EL (cell line): ENCODE measurements around the gene OR2A42.
A peak's percentile ranks its signal among the peaks of the same experiment; 100 is the strongest.
"Not testable (repeated sequence)": the region's sequence is repeated elsewhere in the genome, so short reads cannot be mapped to it uniquely, and the experiment has no call there.

ENCODE experiments used
- DNase-seq: peaks from one replicate; pipeline ENCODE4 v3.0.0-alpha.2; 2016

The OR2A42 gene

DNA sequence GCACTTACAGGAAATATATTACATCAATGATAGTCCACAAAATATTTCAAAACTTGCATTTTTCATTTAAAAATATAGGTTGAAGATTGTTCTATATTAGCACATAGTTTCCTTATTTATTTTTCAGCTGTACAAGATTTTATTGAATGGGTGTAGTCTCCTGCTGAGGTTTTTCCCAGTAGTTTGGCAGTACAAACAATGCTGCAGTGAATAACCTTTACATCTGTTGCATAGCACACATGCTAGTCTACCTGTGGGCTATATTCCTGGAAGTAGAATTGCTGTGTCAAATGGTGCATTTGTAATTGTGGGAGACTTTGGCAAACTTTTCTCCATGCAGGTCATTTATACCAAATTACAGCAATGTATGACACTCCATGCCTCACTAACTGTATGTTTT lies 18.9 kb downstream of the OR2A42 start:
- not testable (repeated sequence) for DNase-seq

DNA sequence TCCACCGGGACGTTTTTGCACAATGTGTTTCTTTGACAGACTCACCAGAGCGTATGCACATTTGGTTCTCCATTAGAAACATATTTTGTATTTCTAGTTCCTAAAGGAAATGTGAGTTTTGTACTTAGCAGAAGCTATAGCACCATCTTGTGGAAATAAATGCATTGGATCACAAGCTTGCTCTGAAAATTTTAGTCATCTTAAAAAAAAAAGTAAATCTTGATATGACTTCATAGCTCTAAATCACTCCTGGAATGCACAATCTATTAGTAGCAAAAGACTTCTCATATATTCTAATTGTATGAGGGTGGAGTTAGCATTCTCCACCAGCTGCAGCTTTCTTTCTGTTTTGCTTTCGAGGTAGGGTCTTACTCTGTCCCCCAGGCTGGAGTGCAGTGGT lies 20.3 kb downstream of the OR2A42 start:
- DNase-seq, result not testable (repeated sequence)

DNA sequence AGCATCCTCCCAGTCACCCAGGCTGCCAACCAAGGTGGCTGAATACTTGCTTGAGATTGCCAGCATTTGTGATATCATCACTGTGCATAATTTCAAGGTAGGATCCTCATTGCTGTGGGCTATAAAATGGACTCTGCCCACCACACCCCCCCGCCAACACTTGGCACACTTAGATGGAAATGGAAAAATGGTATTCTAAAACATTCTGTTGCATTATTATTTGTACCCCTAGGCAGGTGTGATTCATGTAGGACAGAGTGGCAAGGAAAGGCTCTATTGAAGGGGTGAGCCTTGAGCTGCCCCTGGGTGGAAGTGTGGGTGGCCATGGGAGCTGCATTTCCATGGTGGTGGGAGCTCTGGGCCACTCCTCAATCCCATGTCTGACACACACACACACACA lies 20.8 kb downstream of the OR2A42 start:
- not testable (repeated sequence) for DNase-seq

DNA sequence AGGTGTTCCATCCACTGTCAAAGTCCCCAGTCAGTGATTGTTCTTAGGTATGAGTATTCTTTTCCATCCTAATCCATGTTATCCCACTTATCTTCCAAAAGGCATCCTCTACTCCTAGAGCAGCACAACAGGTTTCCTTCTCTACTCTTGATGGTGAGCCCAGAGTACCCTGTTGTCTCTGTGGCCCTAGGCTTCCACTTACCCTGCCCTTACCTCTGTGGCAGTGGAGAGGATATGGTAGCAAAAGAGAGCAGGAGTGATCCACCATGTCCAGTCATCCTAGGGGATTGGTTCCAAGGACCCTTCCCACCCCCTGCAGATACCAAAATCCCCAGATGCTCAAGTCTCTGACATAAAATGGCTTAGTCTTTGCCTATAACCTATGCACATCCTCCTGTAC lies 22.2 kb downstream of the OR2A42 start:
- not testable (repeated sequence) for DNase-seq

DNA sequence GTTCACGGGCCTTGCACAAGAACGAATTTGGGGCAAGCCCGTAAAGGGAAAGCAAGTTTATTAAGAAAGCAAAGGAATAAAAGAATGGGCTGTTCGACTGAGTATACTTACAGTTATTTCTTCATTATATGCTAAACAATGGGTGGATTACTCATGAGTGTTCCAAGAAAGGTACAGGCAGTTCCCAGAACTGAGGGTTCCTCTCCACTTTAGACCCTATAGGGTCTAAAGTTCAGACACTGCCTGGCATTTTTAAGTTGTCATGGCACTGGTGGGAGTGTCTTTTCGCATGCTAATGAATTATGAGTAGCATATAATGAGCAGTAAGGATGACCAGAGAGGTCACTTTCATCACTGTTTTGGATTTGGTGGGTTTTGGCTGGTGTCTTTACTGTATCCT lies 34.1 kb downstream of the OR2A42 start:
- DNase-seq, result not testable (repeated sequence)

DNA sequence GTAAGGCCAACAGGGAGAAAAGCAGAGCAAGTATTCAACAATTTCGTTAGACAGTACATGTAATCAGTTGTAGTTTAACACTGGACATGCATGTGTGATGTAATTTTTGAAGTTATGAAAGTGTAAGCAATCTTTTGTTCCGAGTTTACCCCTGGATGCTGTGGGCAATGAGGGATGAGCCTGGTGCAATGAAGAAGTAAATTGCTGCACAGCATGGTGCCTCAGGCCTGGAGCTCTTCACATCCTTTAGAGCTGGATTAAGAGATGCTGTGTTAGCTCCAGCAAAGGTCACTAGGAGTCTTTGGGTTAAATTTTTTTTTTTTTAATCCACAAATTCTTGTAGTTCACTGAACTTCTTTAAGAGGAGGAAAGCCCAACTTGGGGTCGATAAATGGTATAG lies 36.3 kb downstream of the OR2A42 start:
- DNase-seq, result not testable (repeated sequence)

DNA sequence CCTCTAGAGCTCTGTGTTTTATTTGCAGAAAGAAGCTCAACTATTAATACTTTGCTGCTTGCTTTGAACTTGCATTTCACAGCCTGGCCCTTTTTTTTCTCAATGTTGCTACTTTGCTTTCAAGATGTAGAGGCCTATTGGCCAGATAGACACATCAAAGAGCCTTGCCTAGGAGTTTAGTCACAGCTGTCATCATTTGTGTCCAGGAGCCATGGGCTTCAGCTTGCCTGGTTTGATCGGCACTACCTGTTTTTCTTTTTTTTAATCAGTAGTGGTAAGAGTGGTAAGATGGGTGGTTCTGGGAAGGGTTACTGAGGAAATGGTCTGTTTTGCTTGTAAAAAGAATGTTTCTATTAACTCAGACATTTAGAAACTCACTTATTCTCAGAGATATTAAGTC lies 37.4 kb downstream of the OR2A42 start:
- not testable (repeated sequence) for DNase-seq

DNA sequence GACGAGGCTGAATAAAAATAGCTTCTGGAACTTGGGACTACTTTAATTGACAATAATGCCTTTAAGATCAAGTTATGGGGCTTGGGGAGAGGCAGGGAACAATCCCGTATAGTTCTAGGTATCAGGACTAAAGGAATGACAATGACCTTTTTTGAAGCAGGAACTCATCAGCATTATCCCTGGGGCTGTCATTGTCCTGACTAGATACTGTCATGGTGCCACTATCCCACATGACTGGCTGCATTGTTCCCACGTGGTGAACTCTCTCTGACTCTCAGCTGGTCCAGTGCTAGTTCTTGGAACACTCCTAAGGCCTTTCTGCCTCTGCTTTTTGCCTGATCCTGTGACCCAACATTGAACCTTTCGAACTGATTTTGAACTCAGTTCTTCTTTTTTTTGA lies 40.5 kb downstream of the OR2A42 start:
- not testable (repeated sequence) for DNase-seq

DNA sequence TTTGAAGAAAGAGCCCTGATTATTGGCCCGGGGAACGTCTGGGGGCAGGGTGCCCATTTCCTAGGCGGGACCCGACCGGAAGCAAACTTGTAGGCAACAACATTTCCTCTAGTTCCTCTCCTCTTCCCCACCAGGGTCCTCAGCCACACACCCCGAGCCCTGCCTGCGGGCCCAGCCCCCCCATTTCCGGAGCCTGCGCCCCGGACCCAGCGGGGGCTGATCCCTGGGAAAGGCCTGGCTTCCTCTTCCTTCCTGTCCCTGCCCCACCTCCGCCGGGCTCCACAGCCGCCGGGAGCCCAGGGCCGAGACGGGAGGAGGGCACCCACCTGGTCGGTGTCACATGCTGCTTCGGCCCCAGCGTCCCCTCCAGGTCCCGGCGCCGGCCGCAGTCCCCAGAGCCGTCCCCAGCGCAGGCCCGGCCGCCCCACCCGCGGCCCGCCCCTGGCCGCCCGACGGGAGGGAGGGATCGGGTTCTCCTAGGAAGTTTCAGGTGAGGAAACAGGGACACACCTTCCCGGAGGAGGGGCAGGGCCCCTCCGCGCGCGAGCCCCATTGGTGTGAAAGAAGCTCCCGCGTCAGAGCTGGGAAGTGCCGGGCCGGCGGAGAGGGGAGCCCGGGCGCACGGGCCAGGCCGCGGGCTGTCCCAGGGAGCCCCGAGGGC lies 44.1 kb downstream of the OR2A42 start, which contains the start of gene ARHGEF35:
Gene ARHGEF35, minus strand, starts transcription at position 622 of the 661 bp plus-strand sequence. CDS start 7,450 bp downstream, outside the sequence.
- not testable (repeated sequence) for DNase-seq

DNA sequence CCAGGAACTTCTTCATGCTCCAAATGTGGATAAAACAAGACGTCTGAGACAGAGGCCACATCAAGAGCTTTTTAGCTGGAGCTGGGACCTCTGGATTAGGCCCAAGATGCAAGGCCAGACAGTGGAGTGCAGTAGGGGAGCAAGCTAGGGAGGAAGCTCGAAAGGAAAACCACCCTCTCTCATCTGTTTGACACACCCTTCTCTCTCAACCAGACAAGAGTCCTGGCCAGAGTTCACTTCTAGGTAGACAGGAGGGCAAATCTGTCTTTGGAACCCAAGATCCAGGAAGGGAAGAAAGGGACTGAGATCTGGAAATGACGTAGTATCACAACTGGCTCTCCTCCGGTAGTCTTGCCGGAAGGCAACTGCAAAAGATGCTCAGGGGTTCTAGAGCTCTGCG lies 45.0 kb downstream of the OR2A42 start:
- DNase-seq, result not testable (repeated sequence)

DNA sequence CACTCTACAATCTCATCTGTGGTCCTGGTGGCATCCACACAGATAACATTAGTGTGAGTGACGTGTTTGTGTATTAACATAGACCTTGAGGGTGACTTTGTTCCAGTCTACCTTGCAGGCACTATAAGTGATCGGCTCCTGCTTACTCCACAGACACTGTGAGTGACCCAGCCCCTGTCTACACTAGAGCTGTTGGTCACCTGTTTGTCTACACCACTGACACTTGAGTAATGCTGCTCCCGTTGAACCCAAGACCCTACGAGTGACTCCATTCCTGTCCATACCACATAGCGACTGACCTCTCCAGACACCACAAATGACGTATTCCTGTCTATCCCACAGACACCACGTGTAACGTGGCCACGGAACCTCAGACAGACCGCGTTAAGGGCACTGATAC lies 45.6 kb downstream of the OR2A42 start:
- DNase-seq, result not testable (repeated sequence)

DNA sequence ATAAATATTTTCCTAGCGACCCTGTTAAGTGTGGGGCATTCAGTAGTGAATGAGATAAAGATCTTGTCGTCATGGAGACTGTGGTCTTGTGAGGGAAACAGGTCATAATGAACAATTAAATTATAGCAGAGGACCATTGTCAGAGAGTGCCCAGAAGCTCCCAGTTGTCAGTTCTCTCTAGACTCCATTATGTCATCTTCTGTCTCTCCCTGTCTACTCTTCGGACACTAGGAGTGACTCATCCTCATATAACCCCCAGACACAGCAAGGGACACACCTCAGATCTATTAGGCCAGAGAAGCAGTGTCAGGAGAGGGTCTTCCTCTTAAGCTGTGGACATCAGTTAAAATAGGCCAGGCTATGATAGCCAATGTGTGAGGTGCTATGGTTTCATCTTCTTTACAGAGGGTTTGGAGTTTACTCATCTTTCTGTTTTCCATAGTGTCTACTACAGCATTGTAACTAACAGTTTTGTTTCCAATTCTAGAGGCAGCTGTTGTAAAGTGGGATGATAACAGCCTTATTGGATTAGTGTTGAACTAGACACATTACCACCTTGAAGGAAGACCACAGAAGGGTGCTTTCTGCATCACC lies 50.7 kb downstream of the OR2A42 start:
- not testable (repeated sequence) for DNase-seq

DNA sequence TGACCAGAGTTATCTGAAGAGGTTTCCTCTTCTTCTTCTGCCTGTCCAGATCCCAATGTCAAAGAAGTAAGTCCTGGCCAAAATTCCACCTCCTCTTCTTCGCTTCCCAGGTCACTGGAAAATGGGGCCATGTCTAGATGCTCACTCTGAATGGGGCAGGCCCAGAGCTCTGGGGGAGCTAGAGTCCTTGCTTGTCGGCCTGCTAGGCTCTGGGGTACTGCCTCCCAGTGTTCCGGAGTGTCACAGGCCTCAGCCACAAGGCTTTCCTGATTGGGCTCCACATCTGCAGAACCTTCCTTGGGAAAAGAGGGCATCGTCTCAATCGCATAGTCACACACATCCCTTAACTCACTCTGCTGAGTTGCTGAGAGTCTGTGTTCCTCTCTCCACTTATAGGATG lies 51.6 kb downstream of the OR2A42 start:
- not testable (repeated sequence) for DNase-seq

DNA sequence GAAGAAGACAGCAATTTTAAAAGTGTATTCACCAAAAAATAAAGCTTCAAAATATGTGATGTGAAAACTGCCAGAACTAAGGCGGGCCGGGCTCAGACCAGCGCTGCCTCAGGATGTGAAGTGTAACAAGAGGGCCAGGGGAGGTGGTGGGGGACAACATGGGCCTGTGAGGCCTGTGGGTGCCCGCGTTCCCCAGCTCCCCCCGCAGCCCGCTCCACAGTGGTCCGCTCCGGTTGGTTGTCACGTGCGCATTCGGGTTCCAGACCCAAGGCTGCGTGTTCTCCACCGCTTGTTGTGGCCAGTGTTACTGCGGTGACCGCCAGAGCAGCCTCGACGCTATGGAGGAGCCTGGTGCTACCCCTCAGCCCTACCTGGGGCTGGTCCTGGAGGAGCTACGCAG lies 56.2 kb downstream of the OR2A42 start, which contains the start of gene CTAGE4:
Gene CTAGE4, plus strand, starts transcription at position 301 of the 400 bp plus-strand sequence. Its CDS starts 38 bp downstream, at position 339.
- DNase-seq, result not testable (repeated sequence)

DNA sequence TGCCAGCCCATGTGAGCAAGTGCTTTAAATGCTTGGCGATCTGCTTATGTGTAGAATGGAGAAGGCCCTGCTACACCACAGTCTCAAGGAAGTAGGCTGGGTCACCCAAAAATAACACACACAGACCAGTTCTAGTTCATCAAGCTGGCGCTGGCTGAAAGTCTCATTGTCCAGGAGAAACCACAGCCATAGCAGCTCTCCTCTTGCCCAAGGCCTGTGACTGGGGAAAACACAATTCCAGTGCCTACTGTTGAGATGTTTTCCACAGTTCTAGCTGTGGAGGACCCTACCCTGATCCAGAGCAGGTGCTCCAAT lies 60.3 kb downstream of the OR2A42 start:
- not testable (repeated sequence) for DNase-seq

DNA sequence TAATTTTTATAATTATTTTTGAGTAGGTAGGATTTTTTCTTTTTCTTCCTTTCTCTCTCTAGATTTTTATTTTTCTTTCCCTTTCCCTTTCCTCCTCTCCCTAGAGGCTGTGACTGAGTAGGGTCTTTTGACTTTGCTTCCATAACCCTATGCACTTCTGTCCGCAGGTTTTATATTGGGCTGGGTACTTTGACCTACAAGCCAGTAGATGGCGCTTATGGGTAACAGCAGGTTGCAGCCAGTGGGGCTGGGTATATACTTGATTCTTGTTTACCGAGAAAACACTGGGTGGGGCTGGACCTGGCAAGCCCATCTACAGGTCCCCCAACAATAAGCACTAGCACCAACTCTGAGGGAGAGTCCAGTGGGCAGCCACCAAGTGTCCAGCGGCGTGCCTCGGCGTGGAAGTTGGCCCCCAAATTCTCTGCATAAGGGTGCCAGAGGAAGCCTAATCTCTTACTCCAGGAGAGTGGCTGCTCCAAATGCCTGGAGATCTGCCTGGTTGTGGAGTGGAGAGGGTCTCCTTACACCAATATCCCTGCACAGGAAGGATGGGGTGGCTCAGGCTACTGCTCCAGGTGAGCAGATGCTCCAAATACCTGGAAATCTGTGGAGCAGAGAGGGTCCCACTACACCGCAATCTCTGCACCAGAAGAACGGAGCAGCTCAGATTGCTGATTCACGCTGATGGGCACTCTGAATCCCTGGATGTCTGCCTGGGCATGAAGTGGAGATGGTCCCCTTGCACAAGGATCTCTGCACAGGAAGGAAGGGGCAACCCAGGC lies 60.8 kb downstream of the OR2A42 start:
- peak; percentile 17 for DNase-seq
